H9 (cell line): ENCODE results near the gene CADPS. TPM values are rescaled to one million over a fixed set of nuclear protein-coding genes. Genes with fewer than 3 reads are reported as not detected.

ENCODE experiments used
- DNase-seq: peaks from one replicate; pipeline ENCODE4 v3.0.0-alpha.2; 2017
- H2AFZ ChIP-seq: one replicate; pipeline ENCODE4 v1.6.1; 2013; ENCODE audit warnings: mild to moderate bottlenecking, low read length, control low read depth, moderate library complexity
- H2AK5ac ChIP-seq: 2 replicates; pipeline ENCODE4 v1.6.1; 2013; ENCODE audit warnings: low read length, control low read depth, mixed read lengths; ENCODE audit not compliant: insufficient read length
- H2BK120ac ChIP-seq: one replicate; pipeline ENCODE4 v1.6.1; 2013; ENCODE audit warnings: low read depth, mild to moderate bottlenecking, low read length, control low read depth, inconsistent platforms; ENCODE audit not compliant: poor library complexity, severe bottlenecking
- H2BK12ac ChIP-seq: 2 replicates; pipeline ENCODE4 v1.6.1; 2013; ENCODE audit warnings: low read length, control low read depth, mixed read lengths, low read depth; ENCODE audit not compliant: insufficient read length
- H2BK15ac ChIP-seq: 2 replicates; pipeline ENCODE4 v1.6.1; 2013; ENCODE audit warnings: low read depth, low read length, control low read depth
- H2BK20ac ChIP-seq: one replicate; pipeline ENCODE4 v1.6.1; 2013; ENCODE audit warnings: low read depth, mild to moderate bottlenecking, low read length, control low read depth, inconsistent platforms; ENCODE audit not compliant: poor library complexity, severe bottlenecking
- H2BK5ac ChIP-seq: 2 replicates; pipeline ENCODE4 v1.6.1; 2013; ENCODE audit warnings: low read length, control low read depth, mixed read lengths; ENCODE audit not compliant: insufficient read length
- H3K14ac ChIP-seq: 2 replicates; pipeline ENCODE4 v1.6.1; 2013; ENCODE audit warnings: low read length, control low read depth; ENCODE audit not compliant: insufficient read depth
- H3K18ac ChIP-seq: 2 replicates; pipeline ENCODE4 v1.6.1; 2013; ENCODE audit warnings: low read depth, mild to moderate bottlenecking, mixed read lengths, low read length, control low read depth; ENCODE audit not compliant: insufficient read length
- H3K23ac ChIP-seq: 2 replicates; pipeline ENCODE4 v1.6.1; 2013; ENCODE audit warnings: low read length, control low read depth, mixed read lengths, low read depth; ENCODE audit not compliant: insufficient read length
- H3K23me2 ChIP-seq: 2 replicates; pipeline ENCODE4 v1.6.1; 2013; ENCODE audit warnings: low read depth, mild to moderate bottlenecking, mixed read lengths, low read length, control low read depth; ENCODE audit not compliant: insufficient read length, poor library complexity, severe bottlenecking
- H3K27ac ChIP-seq: 2 replicates; pipeline ENCODE4 v1.5.1; 2013; ENCODE audit warnings: low read length, control low read depth, mixed read lengths, low read depth; ENCODE audit not compliant: insufficient read length
- H3K27me3 ChIP-seq: 2 replicates; pipeline ENCODE4 v1.6.1; 2013; ENCODE audit warnings: low read length, control low read depth, inconsistent platforms; ENCODE audit not compliant: insufficient read depth
- H3K4ac ChIP-seq: 2 replicates; pipeline ENCODE4 v1.6.1; 2013; ENCODE audit warnings: low read depth, mild to moderate bottlenecking, control low read depth, inconsistent platforms, low read length, moderate library complexity
- H3K4me1 ChIP-seq: 2 replicates; pipeline ENCODE4 v1.6.1; 2013; ENCODE audit warnings: low read length, control low read depth, inconsistent platforms; ENCODE audit not compliant: insufficient read depth
- H3K4me2 ChIP-seq: 2 replicates; pipeline ENCODE4 v1.6.1; 2013; ENCODE audit warnings: low read length, control low read depth, mixed read lengths; ENCODE audit not compliant: insufficient read length, insufficient read depth
- H3K56ac ChIP-seq: 2 replicates; pipeline ENCODE4 v1.6.1; 2013; ENCODE audit warnings: low read depth, mild to moderate bottlenecking, mixed read lengths, low read length, control low read depth; ENCODE audit not compliant: insufficient read length
- H3K79me1 ChIP-seq: 2 replicates; pipeline ENCODE4 v1.6.1; 2013; ENCODE audit warnings: low read depth, mild to moderate bottlenecking, moderate library complexity, low read length, control low read depth, inconsistent platforms; ENCODE audit not compliant: insufficient read depth, poor library complexity, severe bottlenecking
- H3K79me2 ChIP-seq: 2 replicates; pipeline ENCODE4 v1.6.1; 2013; ENCODE audit warnings: low read length, control low read depth, inconsistent platforms; ENCODE audit not compliant: insufficient read depth
- H3K9ac ChIP-seq: 2 replicates; pipeline ENCODE4 v1.6.1; 2013; ENCODE audit warnings: low read length, control low read depth, mixed read lengths; ENCODE audit not compliant: insufficient read length; ENCODE audit errors: extremely low read depth
- H3K9me3 ChIP-seq: one replicate; pipeline ENCODE4 v1.6.1; 2013; ENCODE audit warnings: low read depth, low read length, inconsistent platforms; ENCODE audit not compliant: control insufficient read depth
- H3T11ph ChIP-seq: one replicate; pipeline ENCODE4 v1.6.1; 2013; ENCODE audit warnings: mild to moderate bottlenecking, low read length, control low read depth, inconsistent platforms
- H4K20me1 ChIP-seq: one replicate; pipeline ENCODE4 v1.6.1; 2013; ENCODE audit not compliant: control insufficient read depth, insufficient read length, insufficient read depth
- H4K5ac ChIP-seq: 2 replicates; pipeline ENCODE4 v1.6.1; 2013; ENCODE audit warnings: low read depth, mild to moderate bottlenecking, mixed read lengths, low read length, control low read depth; ENCODE audit not compliant: insufficient read length
- H4K8ac ChIP-seq: replicated peaks from 2 replicates; pipeline ENCODE4 v1.6.1; 2013; ENCODE audit warnings: low read length, control low read depth, mixed read lengths, low read depth; ENCODE audit not compliant: insufficient read length
- H4K91ac ChIP-seq: 2 replicates; pipeline ENCODE4 v1.6.1; 2013; ENCODE audit warnings: low read depth, mild to moderate bottlenecking, moderate library complexity, mixed read lengths, low read length, control low read depth; ENCODE audit not compliant: insufficient read length
- H3K27ac Mint-ChIP-seq, 3 experiments: 2 replicates in 2 of 3; 3 replicates in 1 of 3; pipeline ENCODE4 v1.8.0; 2020 to 2021; ENCODE audit warnings: mixed read lengths in 3 of 3, mild to moderate bottlenecking in 1 of 3, moderate library complexity in 1 of 3
- H3K27me3 Mint-ChIP-seq: 2 replicates; pipeline ENCODE4 v1.8.0; 2021; ENCODE audit warnings: low read depth, mild to moderate bottlenecking, moderate library complexity, mixed read lengths
- H3K36me3 Mint-ChIP-seq, 3 experiments: 2 replicates in 2 of 3; 3 replicates in 1 of 3; pipeline ENCODE4 v1.8.0; 2020 to 2021; ENCODE audit warnings: low read depth in 3 of 3, mixed read lengths in 3 of 3; ENCODE audit not compliant: insufficient read depth in 1 of 3
- H3K4me1 Mint-ChIP-seq, 2 experiments: 2 replicates each; pipeline ENCODE4 v1.8.0; 2020; ENCODE audit warnings: mixed read lengths in 2 of 2
- H3K4me3 Mint-ChIP-seq, 2 experiments: 2 replicates in 1 of 2; 3 replicates in 1 of 2; pipeline ENCODE4 v1.8.0; 2020 to 2021; ENCODE audit warnings: mild to moderate bottlenecking in 2 of 2, mixed read lengths in 2 of 2, moderate library complexity in 1 of 2
- H3K9me3 Mint-ChIP-seq, 2 experiments: 2 replicates in 1 of 2; 3 replicates in 1 of 2; pipeline ENCODE4 v1.8.0; 2020; ENCODE audit warnings: mild to moderate bottlenecking in 2 of 2, mixed read lengths in 2 of 2, moderate library complexity in 1 of 2
- total RNA-seq: library from RNA; stranded (reverse); gene quantifications from 2 replicates; pipeline ENCODE4 v1.2.1, GENCODE V29; 2021
- TF ChIP-seq, protein P1 (sequence below): fragments of 200-600 bp; sonication (generic); conservative IDR thresholded peaks from 3 replicates; pipeline ENCODE4 v1.8.0; 2021; ENCODE audit warnings: antibody characterized with exemption, mild to moderate bottlenecking

Gene CADPS
- total RNA-seq, 1 experiment from 2014 or later = 6.6 TPM

DNA sequence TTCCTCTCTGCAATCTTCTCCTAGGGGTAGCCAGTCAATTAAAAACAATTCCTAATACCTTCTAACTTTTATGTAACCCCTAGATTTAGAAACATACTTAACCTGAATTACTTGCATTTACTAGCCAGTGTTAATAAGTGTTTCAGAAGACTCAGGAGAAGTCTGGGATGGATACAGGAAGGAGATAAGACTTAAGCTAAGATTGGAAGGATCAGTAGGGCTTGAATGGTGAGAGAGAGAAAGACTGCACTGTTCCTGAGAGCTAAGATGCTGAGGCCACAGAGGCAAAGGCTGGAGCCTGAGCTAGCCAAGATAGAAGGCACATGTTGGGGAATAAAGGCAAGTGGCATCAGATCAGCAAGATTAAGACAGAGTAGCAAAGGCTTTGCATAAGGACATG lies 30.1 kb upstream of the CADPS start:
- no peak overlapping the region for H3T11ph ChIP-seq
- no peak overlapping the region for H4K5ac ChIP-seq
- H2BK15ac ChIP-seq = no peak overlapping the region
- no peak overlapping the region for H3K14ac ChIP-seq
- TF ChIP-seq, protein P1, sequence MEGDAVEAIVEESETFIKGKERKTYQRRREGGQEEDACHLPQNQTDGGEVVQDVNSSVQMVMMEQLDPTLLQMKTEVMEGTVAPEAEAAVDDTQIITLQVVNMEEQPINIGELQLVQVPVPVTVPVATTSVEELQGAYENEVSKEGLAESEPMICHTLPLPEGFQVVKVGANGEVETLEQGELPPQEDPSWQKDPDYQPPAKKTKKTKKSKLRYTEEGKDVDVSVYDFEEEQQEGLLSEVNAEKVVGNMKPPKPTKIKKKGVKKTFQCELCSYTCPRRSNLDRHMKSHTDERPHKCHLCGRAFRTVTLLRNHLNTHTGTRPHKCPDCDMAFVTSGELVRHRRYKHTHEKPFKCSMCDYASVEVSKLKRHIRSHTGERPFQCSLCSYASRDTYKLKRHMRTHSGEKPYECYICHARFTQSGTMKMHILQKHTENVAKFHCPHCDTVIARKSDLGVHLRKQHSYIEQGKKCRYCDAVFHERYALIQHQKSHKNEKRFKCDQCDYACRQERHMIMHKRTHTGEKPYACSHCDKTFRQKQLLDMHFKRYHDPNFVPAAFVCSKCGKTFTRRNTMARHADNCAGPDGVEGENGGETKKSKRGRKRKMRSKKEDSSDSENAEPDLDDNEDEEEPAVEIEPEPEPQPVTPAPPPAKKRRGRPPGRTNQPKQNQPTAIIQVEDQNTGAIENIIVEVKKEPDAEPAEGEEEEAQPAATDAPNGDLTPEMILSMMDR = no peak
- H3K4me1 ChIP-seq = no peaks in the 10 kb centered on the region
- no peak overlapping the region for H3K18ac ChIP-seq
- H3K79me1 ChIP-seq = no peaks in the 10 kb centered on the region
- peaks cover 7% of the 10 kb centered on the region in 2 experiments for H3K4me1 Mint-ChIP-seq
- no peaks in the 10 kb centered on the region for H4K20me1 ChIP-seq
- no peak overlapping the region for H2BK120ac ChIP-seq
- no peak overlapping the region for H4K8ac ChIP-seq
- no peaks in the 10 kb centered on the region for H3K36me3 Mint-ChIP-seq
- H3K23me2 ChIP-seq = no peaks in the 10 kb centered on the region
- DNase-seq = no peak
- H4K91ac ChIP-seq = no peak overlapping the region
- H3K27me3 Mint-ChIP-seq = no peaks in the 10 kb centered on the region
- H3K23ac ChIP-seq = no peak overlapping the region
- H3K79me2 ChIP-seq = no peaks in the 10 kb centered on the region
- H3K4me2 ChIP-seq = no peak overlapping the region
- no peak overlapping the region for H2BK12ac ChIP-seq
- no peak overlapping the region for H2AFZ ChIP-seq
- no peak overlapping the region for H3K27ac ChIP-seq
- no peak overlapping the region for H2BK5ac ChIP-seq
- no peak overlapping the region for H3K4me3 Mint-ChIP-seq
- H3K9me3 Mint-ChIP-seq = no peaks in the 10 kb centered on the region
- H3K56ac ChIP-seq = no peak overlapping the region
- no peak overlapping the region for H2BK20ac ChIP-seq
- no peak overlapping the region for H3K9ac ChIP-seq
- H3K27ac Mint-ChIP-seq = no peak overlapping the region
- no peak overlapping the region for H2AK5ac ChIP-seq
- H3K4ac ChIP-seq = no peak overlapping the region
- H3K27me3 ChIP-seq = no peaks in the 10 kb centered on the region
- no peaks in the 10 kb centered on the region for H3K9me3 ChIP-seq
